H1 (cell line): Measurements from ENCODE around the gene FOXO1. TPM values are rescaled to one million over a fixed set of nuclear protein-coding genes. Genes with fewer than 3 reads are reported as not detected.

ENCODE experiments used
- CTCF ChIA-PET: fragments of 300-600 bp; sonication (Branson Sonifier 250); formaldehyde crosslinking; loops from one replicate; lab custom pipeline; 2021; ENCODE audit not compliant: partially characterized antibody; lab: Charles Lee
- POLR2A ChIA-PET: fragments of 300-600 bp; sonication (Branson Sonifier 250); formaldehyde crosslinking; loops from one replicate; lab custom pipeline; 2021; ENCODE audit warnings: inconsistent platforms; ENCODE audit not compliant: partially characterized antibody; lab: Charles Lee
- DNase-seq, 2 experiments: peaks; one replicate each; pipeline versions ENCODE4 v3.0.0 to v3.0.0-alpha.2; 2010 to 2022; ENCODE audit warnings: low spot score in 2 of 2, low read depth in 1 of 2, mixed read lengths in 1 of 2
- FAIRE-seq: peaks from 2 replicates; lab custom pipeline; 2011; peaks lifted over from hg19 to GRCh38; lab: Jason Lieb, UNC
- H2AFZ ChIP-seq: 2 replicates; pipeline ENCODE4 v1.8.1; 2012; ENCODE audit warnings: low read length, inconsistent platforms
- H2AK5ac ChIP-seq: 2 replicates; pipeline ENCODE4 v1.6.1; 2013; ENCODE audit warnings: low read depth, low read length
- H2BK120ac ChIP-seq: replicated peaks from 2 replicates; pipeline ENCODE3; 2013; ENCODE audit warnings: low read depth, low read length, inconsistent platforms
- H2BK12ac ChIP-seq: 2 replicates; pipeline ENCODE4 v1.6.1; 2013; ENCODE audit warnings: low read depth, low read length
- H2BK15ac ChIP-seq: 2 replicates; pipeline ENCODE4 v1.6.1; 2013; ENCODE audit warnings: low read length
- H2BK20ac ChIP-seq: 2 replicates; pipeline ENCODE4 v1.6.1; 2013; ENCODE audit warnings: low read length
- H2BK5ac ChIP-seq: 2 replicates; pipeline ENCODE4 v1.6.1; 2013; ENCODE audit warnings: low read depth, low read length
- H3K14ac ChIP-seq: 2 replicates; pipeline ENCODE4 v1.6.1; 2013; ENCODE audit warnings: inconsistent platforms; ENCODE audit not compliant: insufficient read length
- H3K18ac ChIP-seq: 2 replicates; pipeline ENCODE4 v1.6.1; 2013; ENCODE audit warnings: low read length; ENCODE audit errors: extremely low read depth
- H3K23ac ChIP-seq: 2 replicates; pipeline ENCODE4 v1.6.1; 2013; ENCODE audit warnings: inconsistent platforms; ENCODE audit not compliant: insufficient read length
- H3K23me2 ChIP-seq: 2 replicates; pipeline ENCODE4 v1.6.1; 2013; ENCODE audit warnings: low read depth, low read length
- H3K27ac ChIP-seq: 2 replicates; pipeline ENCODE4 v1.6.1; 2011; ENCODE audit warnings: low read depth, low read length, inconsistent platforms
- H3K27me3 ChIP-seq, 4 experiments: replicated peaks in 1 of 4; 1 replicate in 1 of 4; 2 replicates in 3 of 4; pipeline versions ENCODE4 v1.6.1 to v1.8.1; 2011 to 2013; ENCODE audit warnings: low read length in 3 of 4, mild to moderate bottlenecking in 3 of 4, inconsistent platforms in 2 of 4, mixed read lengths in 2 of 4, moderate library complexity in 1 of 4; ENCODE audit not compliant: control insufficient read depth in 3 of 4, insufficient read depth in 3 of 4; ENCODE audit errors: extremely low read depth in 1 of 4
- H3K36me3 ChIP-seq, 4 experiments: 2 replicates each; pipeline versions ENCODE4 v1.6.1 to v1.8.1; 2011 to 2013; ENCODE audit warnings: mild to moderate bottlenecking in 4 of 4, low read length in 3 of 4, moderate library complexity in 2 of 4, control low read depth in 1 of 4, inconsistent platforms in 1 of 4; ENCODE audit not compliant: insufficient read depth in 4 of 4, control insufficient read depth in 2 of 4
- H3K4ac ChIP-seq: replicated peaks from 2 replicates; pipeline ENCODE3; 2013; ENCODE audit warnings: low read length, low read depth, mixed read lengths, inconsistent platforms; ENCODE audit not compliant: insufficient read length
- H3K4me1 ChIP-seq, 4 experiments: replicated peaks in 1 of 4; 1 replicate in 1 of 4; 2 replicates in 3 of 4; pipeline versions ENCODE4 v1.6.1 to v1.8.1; 2011 to 2013; ENCODE audit warnings: low read length in 3 of 4, inconsistent platforms in 2 of 4, mixed read lengths in 1 of 4; ENCODE audit not compliant: insufficient read depth in 4 of 4, control insufficient read depth in 3 of 4
- H3K4me2 ChIP-seq, 2 experiments: 2 replicates each; pipeline versions ENCODE4 v1.6.1 to v1.8.1; 2011 to 2013; ENCODE audit warnings: low read depth in 2 of 2, low read length in 2 of 2, control low read depth in 1 of 2, inconsistent platforms in 1 of 2, mild to moderate bottlenecking in 1 of 2; ENCODE audit not compliant: insufficient read depth in 1 of 2
- H3K4me3 ChIP-seq, 4 experiments: fragments of 200-600, 300-600 bp in 1 of 4; sonication (generic), shearing (Covaris generic), sonication (Bioruptor Twin) in 1 of 4; 2 replicates each; pipeline versions ENCODE4 v1.5.1 to v1.8.1; 2011 to 2016; ENCODE audit warnings: low read length in 4 of 4, low read depth in 3 of 4, control low read depth in 2 of 4, inconsistent platforms in 2 of 4, mild to moderate bottlenecking in 2 of 4, mixed read lengths in 1 of 4, moderate library complexity in 1 of 4; ENCODE audit not compliant: insufficient read depth in 2 of 4; ENCODE audit errors: extremely low read depth in 1 of 4
- H3K56ac ChIP-seq: replicated peaks from 2 replicates; pipeline ENCODE3; 2013; ENCODE audit warnings: low read depth, mild to moderate bottlenecking, mixed read lengths, low read length, inconsistent platforms; ENCODE audit not compliant: insufficient read length
- H3K79me1 ChIP-seq: 2 replicates; pipeline ENCODE4 v1.6.1; 2013; ENCODE audit warnings: low read depth, low read length, control low read depth
- H3K79me2 ChIP-seq, 2 experiments: 2 replicates each; pipeline versions ENCODE4 v1.6.1 to v1.8.1; 2012 to 2013; ENCODE audit warnings: low read length in 2 of 2, mild to moderate bottlenecking in 2 of 2, inconsistent platforms in 1 of 2; ENCODE audit not compliant: insufficient read depth in 2 of 2, control insufficient read depth in 1 of 2
- H3K9ac ChIP-seq, 4 experiments: replicated peaks in 1 of 4; 1 replicate in 1 of 4; 2 replicates in 3 of 4; pipeline versions ENCODE4 v1.6.1 to v1.8.1; 2011 to 2013; ENCODE audit warnings: low read depth in 3 of 4, low read length in 3 of 4, control low read depth in 2 of 4, mild to moderate bottlenecking in 2 of 4, moderate library complexity in 2 of 4, inconsistent platforms in 1 of 4; ENCODE audit errors: extremely low read depth in 1 of 4
- H3K9me3 ChIP-seq, 2 experiments: 2 replicates each; pipeline versions ENCODE4 v1.6.1 to v1.8.1; 2012 to 2013; ENCODE audit warnings: mild to moderate bottlenecking in 2 of 2, moderate library complexity in 2 of 2, control low read depth in 1 of 2, inconsistent platforms in 1 of 2, low read depth in 1 of 2, low read length in 1 of 2, mixed read lengths in 1 of 2; ENCODE audit not compliant: insufficient read depth in 2 of 2
- H4K20me1 ChIP-seq, 2 experiments: replicated peaks in 1 of 2; 2 replicates each; pipeline versions ENCODE3 to v1.8.1; 2011 to 2013; ENCODE audit warnings: inconsistent platforms in 2 of 2, low read length in 2 of 2, mild to moderate bottlenecking in 1 of 2; ENCODE audit not compliant: insufficient read depth in 2 of 2, control insufficient read depth in 1 of 2
- H4K5ac ChIP-seq: 2 replicates; pipeline ENCODE4 v1.6.1; 2013; ENCODE audit warnings: low read length, low read depth, mixed read lengths, inconsistent platforms; ENCODE audit not compliant: insufficient read length
- H4K8ac ChIP-seq: 2 replicates; pipeline ENCODE4 v1.8.0; 2013; ENCODE audit warnings: mild to moderate bottlenecking, moderate library complexity, low read length, inconsistent platforms; ENCODE audit not compliant: insufficient read depth; ENCODE audit errors: extremely low read depth
- H4K91ac ChIP-seq: replicated peaks from 2 replicates; pipeline ENCODE3; 2013; ENCODE audit warnings: low read length, mixed read lengths, inconsistent platforms; ENCODE audit not compliant: insufficient read length
- CEBPB ChIP-seq: IDR thresholded peaks from 2 replicates; pipeline ENCODE4 v1.6.1; 2012; ENCODE audit warnings: low read depth, low read length
- WGBS, 2 experiments: shearing (Covaris generic) in 1 of 2; methylation state at CpG; one replicate each; pipeline versions ENCODE4 v1.1.6 to v1.1.7; 2013 to 2015; ENCODE audit warnings: low lambda C conversion rate in 2 of 2, mixed read lengths in 2 of 2, inconsistent platforms in 1 of 2, low coverage in 1 of 2, missing lambda C conversion rate in 1 of 2; ENCODE audit not compliant: insufficient replicate concordance in 2 of 2, insufficient coverage in 1 of 2, insufficient read length in 1 of 2; ENCODE audit errors: extremely low coverage in 1 of 2, missing lambda C conversion rate in 1 of 2; 5-methylcytosine and 5-hydroxymethylcytosine counted together
- polyA plus RNA-seq, 7 experiments: library from polyadenylated mRNA; depleted of rRNA in 3 of 7; stranded (reverse) in 5 of 7; unstranded in 2 of 7; fragments of >200 nt in 5 of 7; fragments of 200-250 nt in 2 of 7; gene quantifications; 1 replicate in 5 of 7; 2 replicates in 1 of 7; 4 replicates in 1 of 7; pipeline versions ENCODE4 v1.2.1 to v1.2.3, GENCODE V29; 2011 to 2013; ENCODE audit warnings: missing spikeins in 2 of 7, mixed read lengths in 2 of 7
- total RNA-seq: library from RNA; stranded (reverse); fragmentation: NEBNext Ultra II Directional; extraction: Animal tissue kit (Norgen Biotek cat#: 25700); gene quantifications from 2 replicates; pipeline ENCODE4 v1.2.1, GENCODE V29; 2021
- TF ChIP-seq, protein P1 (sequence below): IDR thresholded peaks from 2 replicates; pipeline ENCODE4 v1.6.1; 2012; ENCODE audit warnings: low read length, inconsistent platforms

Gene FOXO1
- total and polyA plus RNA-seq, 2 of the 8 experiments (the other 6 are each of a cell fraction or from before 2014, with no cell fraction given), result 35.3 to 56.9 TPM

DNA sequence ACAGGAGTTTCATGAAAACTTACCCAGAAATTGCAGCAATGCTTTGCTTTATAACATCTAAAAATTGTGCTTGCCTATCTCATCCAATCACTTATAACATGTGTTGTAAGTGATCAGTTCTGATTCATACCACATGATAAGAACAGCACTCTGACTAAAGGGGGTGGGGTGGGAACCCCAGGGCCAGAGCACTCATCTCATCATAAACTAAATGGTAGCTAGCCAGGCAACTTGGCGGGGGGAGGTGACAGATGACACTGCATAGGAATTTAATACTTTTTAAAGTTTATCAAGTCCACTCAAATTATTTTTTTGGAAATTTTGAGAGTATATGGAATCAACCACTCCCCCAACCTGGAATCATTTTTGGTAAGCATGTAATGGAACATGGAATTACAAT lies 42.1 kb downstream of the FOXO1 start:
- Histone ChIP-seq H3K14ac (no peak overlapping the region), H2BK12ac (no peak overlapping the region), H2AFZ (no peak overlapping the region), H3K4me3 (no peak overlapping the region), H3K23me2 (no peaks in the 10 kb centered on the region; the same call in 1 of the 2 replicates), H3K9me3 (no peaks in the 10 kb centered on the region), H3K18ac (no peak overlapping the region), H4K8ac (no peak overlapping the region), H3K27ac (no peak overlapping the region), H3K23ac (no peak overlapping the region), H2BK15ac (no peak overlapping the region), H3K79me2 (peaks cover 13 to 99% of the 10 kb centered on the region in 2 experiments), H2BK5ac (no peak overlapping the region), H4K5ac (no peak overlapping the region), H3K79me1 (peaks cover 6% of the 10 kb centered on the region), H2BK20ac (no peak overlapping the region), H3K27me3 (no peaks in the 10 kb centered on the region), H4K91ac (no peak overlapping the region), H3K4ac (no peak overlapping the region), H3K36me3 (no peaks in the 10 kb centered on the region; a peak in 1 of 8 replicates), H3K4me1 (peaks cover 3 to 18% (median 9%) of the 10 kb centered on the region in 4 experiments; a peak in 5 of 7 replicates), H3K9ac (no peak overlapping the region), H3K56ac (no peak overlapping the region), H2AK5ac (no peak overlapping the region), H4K20me1 (peaks cover 18 to 44% of the 10 kb centered on the region in 2 experiments), H2BK120ac (no peak overlapping the region), H3K4me2 (no peak overlapping the region)
- DNase-seq (no peak), FAIRE-seq (no peak)
- 95% methylated on average over 1 of the region's 1 CpG; no CpG with 5 or more reads in 1 of the 2 experiments for WGBS, 2 experiments
- CTCF ChIA-PET, result interaction anchor here (1.2 kb wide), 1 partner anchor 12 kb away, joined by 3 read pairs; no protein-coding TSS in a partner anchor
- POLR2A ChIA-PET, result interaction anchor here (1.4 kb wide), 1 partner anchor 9 kb away, joined by 3 read pairs; no protein-coding TSS in a partner anchor
- no peak for TF ChIP-seq CEBPB
- TF ChIP-seq, protein P1, sequence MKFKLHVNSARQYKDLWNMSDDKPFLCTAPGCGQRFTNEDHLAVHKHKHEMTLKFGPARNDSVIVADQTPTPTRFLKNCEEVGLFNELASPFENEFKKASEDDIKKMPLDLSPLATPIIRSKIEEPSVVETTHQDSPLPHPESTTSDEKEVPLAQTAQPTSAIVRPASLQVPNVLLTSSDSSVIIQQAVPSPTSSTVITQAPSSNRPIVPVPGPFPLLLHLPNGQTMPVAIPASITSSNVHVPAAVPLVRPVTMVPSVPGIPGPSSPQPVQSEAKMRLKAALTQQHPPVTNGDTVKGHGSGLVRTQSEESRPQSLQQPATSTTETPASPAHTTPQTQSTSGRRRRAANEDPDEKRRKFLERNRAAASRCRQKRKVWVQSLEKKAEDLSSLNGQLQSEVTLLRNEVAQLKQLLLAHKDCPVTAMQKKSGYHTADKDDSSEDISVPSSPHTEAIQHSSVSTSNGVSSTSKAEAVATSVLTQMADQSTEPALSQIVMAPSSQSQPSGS, result no peak
